NB4 (cell line): ENCODE measurements around the gene ZNF32.

Source experiments
- CTCF ChIP-seq: IDR thresholded peaks from one replicate; pipeline ENCODE4 v1.5.1; 2012; ENCODE audit warnings: low read depth, low read length
- MAX ChIP-seq: IDR thresholded peaks from 2 replicates; pipeline ENCODE4 v1.6.1; 2011; ENCODE audit warnings: low read depth, low read length
- POLR2A ChIP-seq: IDR thresholded peaks from 2 replicates; pipeline ENCODE4 v1.6.1; 2011; ENCODE audit warnings: mild to moderate bottlenecking; ENCODE audit not compliant: insufficient read length; ENCODE audit errors: extremely low read depth

GRCh38 chr10:43686414-43686813 is 37.7 kb upstream of the ZNF32 start:
- no peak for TF ChIP-seq CTCF
- TF ChIP-seq POLR2A: no peak
- no peak for TF ChIP-seq MAX
